Gastroesophageal sphincter (tissue), 4 donors: ENCODE measurements around the gene PLXNA2. TPM values are rescaled to one million over a fixed set of nuclear protein-coding genes. Genes with fewer than 3 reads are reported as not detected.
A peak's percentile ranks its signal among the peaks of the same experiment; 100 is the strongest.

ENCODE experiments used
- ATAC-seq: fragments of 150-250 bp; one replicate; pipeline ENCODE4 v1.9.1; 2016; ENCODE audit warnings: mild to moderate bottlenecking, moderate library complexity
- H3K27ac ChIP-seq, 4 donors: fragments of 200-600 bp; sonication (generic) in 3 of 4; 1 replicate in 3 of 4; 2 replicates in 1 of 4; pipeline ENCODE4 v1.5.1; 2016 to 2019
- H3K27me3 ChIP-seq: fragments of 200-600 bp; sonication (generic); one replicate; pipeline ENCODE4 v1.5.1; 2019
- H3K36me3 ChIP-seq, 2 donors: fragments of 200-600 bp; sonication (generic); one replicate each; pipeline ENCODE4 v1.5.1; 2019; ENCODE audit warnings: control low read depth in 1 of 2
- H3K4me1 ChIP-seq, 3 donors: fragments of 200-600 bp; sonication (generic); 1 replicate in 2 of 3; 2 replicates in 1 of 3; pipeline ENCODE4 v1.5.1; 2016 to 2019; ENCODE audit warnings: control low read depth in 2 of 3
- H3K4me3 ChIP-seq, 2 donors: fragments of 200-600 bp; sonication (generic); one replicate each; pipeline ENCODE4 v1.5.1; 2019; ENCODE audit warnings: mild to moderate bottlenecking in 1 of 2, moderate library complexity in 1 of 2
- H3K9me3 ChIP-seq, 3 donors: fragments of 200-600 bp; sonication (generic); one replicate each; pipeline ENCODE4 v1.5.1; 2017 to 2019; ENCODE audit warnings: control low read depth in 2 of 3
- EP300 ChIP-seq: sonication (generic); formaldehyde crosslinking; IDR thresholded peaks from one replicate; pipeline ENCODE4 v1.6.1; 2017; ENCODE audit warnings: antibody characterized with exemption, mild to moderate bottlenecking
- POLR2A ChIP-seq, 2 donors: fragments of 450-650 bp; IDR thresholded peaks; one replicate each; pipeline ENCODE4 v1.6.1; 2017; ENCODE audit warnings: antibody characterized with exemption in 2 of 2, mild to moderate bottlenecking in 2 of 2, moderate library complexity in 1 of 2
- POLR2AphosphoS5 ChIP-seq: sonication (generic); formaldehyde crosslinking; IDR thresholded peaks from one replicate; pipeline ENCODE4 v1.6.1; 2017; ENCODE audit warnings: antibody characterized with exemption
- WGBS, 2 donors: methylation state at CpG; one replicate each; pipeline ENCODE4 v1.1.5; 2018; ENCODE audit warnings: low coverage in 1 of 2; 5-methylcytosine and 5-hydroxymethylcytosine counted together
- total RNA-seq, 4 donors: library from RNA; depleted of rRNA; stranded (reverse); fragments of >200 nt; gene quantifications; one replicate each; pipeline ENCODE4 v1.1.0, GENCODE V29; 2016
- TF ChIP-seq, protein P1 (sequence below), 4 experiments: fragments of 200-600 bp in 2 of 4; fragments of 450-650 bp in 2 of 4; sonication (generic) in 1 of 4; IDR thresholded peaks; one replicate each; pipeline ENCODE4 v1.5.1; 2017 to 2019; ENCODE audit warnings: antibody characterized with exemption in 4 of 4, mild to moderate bottlenecking in 2 of 4, moderate library complexity in 2 of 4

Gene PLXNA2
- total RNA-seq, 4 donors from 2014 or later = 12.5 to 38.3 (median 32.0) TPM

- Histone ChIP-seq H3K27ac (no peak overlapping the region), H3K9me3 (no peaks in the 10 kb centered on the region), H3K36me3 (peaks cover 0 to 85% of the 10 kb centered on the region in 2 donors), H3K4me1 (peaks cover 0 to 36% (median 23%) of the 10 kb centered on the region in 3 donors), H3K4me3 (no peak overlapping the region), H3K27me3 (no peaks in the 10 kb centered on the region)
- WGBS, 2 donors = 82% methylated on average over 2 of the region's 10 CpGs; no CpG with 5 or more reads in 1 of the 2 donors
- TF ChIP-seq, protein P1, sequence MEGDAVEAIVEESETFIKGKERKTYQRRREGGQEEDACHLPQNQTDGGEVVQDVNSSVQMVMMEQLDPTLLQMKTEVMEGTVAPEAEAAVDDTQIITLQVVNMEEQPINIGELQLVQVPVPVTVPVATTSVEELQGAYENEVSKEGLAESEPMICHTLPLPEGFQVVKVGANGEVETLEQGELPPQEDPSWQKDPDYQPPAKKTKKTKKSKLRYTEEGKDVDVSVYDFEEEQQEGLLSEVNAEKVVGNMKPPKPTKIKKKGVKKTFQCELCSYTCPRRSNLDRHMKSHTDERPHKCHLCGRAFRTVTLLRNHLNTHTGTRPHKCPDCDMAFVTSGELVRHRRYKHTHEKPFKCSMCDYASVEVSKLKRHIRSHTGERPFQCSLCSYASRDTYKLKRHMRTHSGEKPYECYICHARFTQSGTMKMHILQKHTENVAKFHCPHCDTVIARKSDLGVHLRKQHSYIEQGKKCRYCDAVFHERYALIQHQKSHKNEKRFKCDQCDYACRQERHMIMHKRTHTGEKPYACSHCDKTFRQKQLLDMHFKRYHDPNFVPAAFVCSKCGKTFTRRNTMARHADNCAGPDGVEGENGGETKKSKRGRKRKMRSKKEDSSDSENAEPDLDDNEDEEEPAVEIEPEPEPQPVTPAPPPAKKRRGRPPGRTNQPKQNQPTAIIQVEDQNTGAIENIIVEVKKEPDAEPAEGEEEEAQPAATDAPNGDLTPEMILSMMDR (IDR thresholded peaks at IDR 0.05) = no peak
- TF ChIP-seq POLR2A (IDR thresholded peaks at IDR 0.05) = no peak
- TF ChIP-seq EP300 = no peak
- TF ChIP-seq POLR2AphosphoS5 = no peak
- peak; percentile 21 for ATAC-seq
Observed at GRCh38 chr1:208043691-208044181, 200.4 kb downstream of the PLXNA2 start.

GRCh38 chr1:208042868-208043267, 201.3 kb downstream of the PLXNA2 start:
- TF ChIP-seq POLR2A (IDR thresholded peaks at IDR 0.05) = no peak
- no peak for TF ChIP-seq POLR2AphosphoS5
- TF ChIP-seq, protein P1 (IDR thresholded peaks at IDR 0.05) = no peak
- no peak for TF ChIP-seq EP300
- Histone ChIP-seq H3K27me3 (no peaks in the 10 kb centered on the region), H3K4me3 (no peak overlapping the region), H3K4me1 (peaks cover 0 to 27% (median 14%) of the 10 kb centered on the region in 3 donors), H3K9me3 (no peaks in the 10 kb centered on the region), H3K36me3 (peaks cover 0 to 86% of the 10 kb centered on the region in 2 donors), H3K27ac (no peak overlapping the region)
- WGBS, 2 donors = 79 to 83% methylated on average over 4 to 10 of the region's 13 CpGs
- ATAC-seq = no peak

DNA sequence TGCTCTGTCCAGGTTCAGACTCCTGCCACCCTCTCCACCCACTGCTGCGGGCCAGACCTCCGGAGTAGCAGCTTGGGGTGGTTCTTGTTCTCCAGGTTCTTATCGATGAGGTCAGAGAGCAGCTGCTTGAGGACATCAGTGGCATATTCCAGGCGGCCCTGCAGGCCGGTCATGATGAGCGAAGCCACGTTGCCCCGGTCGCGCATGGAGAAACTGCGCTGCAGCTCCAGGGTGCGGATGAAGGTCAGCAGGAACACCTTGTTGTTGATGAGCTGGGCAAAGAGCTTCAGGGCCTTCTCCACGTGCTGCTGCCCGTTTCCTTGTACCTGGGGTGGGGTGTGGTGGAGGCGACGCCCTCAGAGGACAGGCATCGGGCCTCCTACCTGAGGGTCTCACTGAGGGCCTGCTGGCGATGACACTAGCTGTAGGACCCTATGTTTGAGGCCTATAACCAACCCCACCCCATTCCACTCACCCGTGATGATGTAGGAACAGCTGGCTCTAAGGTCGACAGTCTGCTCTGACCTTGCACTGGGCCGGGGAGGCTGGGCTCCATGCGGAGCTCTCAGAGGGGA, 202.1 kb downstream of the PLXNA2 start:
- H3K4me1 ChIP-seq = peaks cover 0 to 20% (median 8%) of the 10 kb centered on the region in 3 donors
- ATAC-seq = no peak
- H3K9me3 ChIP-seq = no peaks in the 10 kb centered on the region
- TF ChIP-seq, protein P1 (IDR thresholded peaks at IDR 0.05) = no peak
- TF ChIP-seq POLR2A (IDR thresholded peaks at IDR 0.05) (no peak), EP300 (no peak), POLR2AphosphoS5 (no peak)
- no peaks in the 10 kb centered on the region for H3K27me3 ChIP-seq
- no peak overlapping the region for H3K27ac ChIP-seq
- peaks cover 0 to 93% of the 10 kb centered on the region in 2 donors for H3K36me3 ChIP-seq
- 88 to 100% methylated on average over 1 to 3 of the region's 22 CpGs for WGBS, 2 donors
- no peak overlapping the region for H3K4me3 ChIP-seq

GRCh38 chr1:208041505-208041904, 202.7 kb downstream of the PLXNA2 start:
- Histone ChIP-seq H3K36me3 (peaks cover 0 to 99% of the 10 kb centered on the region in 2 donors), H3K9me3 (no peaks in the 10 kb centered on the region), H3K4me3 (no peak overlapping the region), H3K27me3 (no peaks in the 10 kb centered on the region), H3K4me1 (peaks cover 0 to 14% (median 4%) of the 10 kb centered on the region in 3 donors), H3K27ac (no peak overlapping the region)
- ATAC-seq = no peak
- TF ChIP-seq POLR2A (IDR thresholded peaks at IDR 0.05) (no peak), POLR2AphosphoS5 (no peak), EP300 (no peak)
- TF ChIP-seq, protein P1 (IDR thresholded peaks at IDR 0.05) = no peak
- 93 to 96% methylated on average over 4 to 8 of the region's 9 CpGs for WGBS, 2 donors

DNA sequence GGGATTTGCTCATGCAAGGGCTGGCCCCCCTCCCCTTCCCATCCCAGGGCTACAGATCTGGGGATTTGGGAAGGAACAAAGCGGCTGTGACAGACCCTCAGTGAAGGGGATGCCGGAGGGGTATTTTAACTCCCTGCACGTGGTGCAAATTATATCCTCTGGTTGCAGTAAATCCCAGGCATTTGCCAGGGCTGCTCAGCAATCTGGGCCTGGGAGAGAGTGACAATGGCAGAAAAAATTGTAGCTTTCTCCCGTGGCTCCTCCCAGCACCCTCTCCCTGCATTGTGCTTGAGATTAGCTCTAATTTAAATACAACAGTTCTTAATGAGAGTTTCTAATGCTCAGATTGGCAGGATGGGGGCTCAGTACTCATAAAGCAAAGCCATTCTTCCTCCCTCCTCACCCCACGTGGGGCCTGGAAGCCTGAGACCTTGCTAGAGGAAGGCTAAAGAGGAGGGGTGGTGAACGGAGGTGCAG, 203.3 kb downstream of the PLXNA2 start:
- no peak for ATAC-seq
- Histone ChIP-seq H3K36me3 (peaks cover 0 to 100% of the 10 kb centered on the region in 2 donors), H3K4me1 (peaks cover 0 to 7% (median 0%) of the 10 kb centered on the region in 3 donors), H3K9me3 (no peaks in the 10 kb centered on the region), H3K4me3 (no peak overlapping the region), H3K27me3 (no peaks in the 10 kb centered on the region), H3K27ac (no peak overlapping the region)
- WGBS, 2 donors = 83% methylated on average over 2 of the region's 6 CpGs; no CpG with 5 or more reads in 1 of the 2 donors
- TF ChIP-seq, protein P1 (IDR thresholded peaks at IDR 0.05) = no peak
- no peak for TF ChIP-seq POLR2A (IDR thresholded peaks at IDR 0.05)
